ENCODE results near the gene TKFC.

DNA sequence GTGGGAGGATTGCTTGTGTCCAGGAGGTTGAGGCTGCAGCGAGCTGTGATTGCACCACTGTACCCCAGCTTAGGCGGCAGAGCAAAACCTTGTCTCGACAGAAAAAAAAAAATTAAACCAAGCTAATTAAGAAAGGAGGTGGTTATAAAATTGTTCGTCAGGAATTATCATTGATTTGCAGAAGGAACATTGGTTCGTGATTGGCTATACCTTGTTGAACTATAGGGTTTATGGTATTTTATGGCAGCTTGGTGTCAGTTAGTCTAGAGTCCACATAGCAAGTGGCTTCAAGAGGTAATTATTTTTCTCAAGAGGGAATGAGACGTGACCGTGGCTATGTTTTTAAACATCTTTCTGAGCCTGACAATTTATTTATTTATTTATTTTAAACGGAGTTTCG is 47.9 kb downstream of the TKFC start:
- TF ChIP-seq, protein P1, sequence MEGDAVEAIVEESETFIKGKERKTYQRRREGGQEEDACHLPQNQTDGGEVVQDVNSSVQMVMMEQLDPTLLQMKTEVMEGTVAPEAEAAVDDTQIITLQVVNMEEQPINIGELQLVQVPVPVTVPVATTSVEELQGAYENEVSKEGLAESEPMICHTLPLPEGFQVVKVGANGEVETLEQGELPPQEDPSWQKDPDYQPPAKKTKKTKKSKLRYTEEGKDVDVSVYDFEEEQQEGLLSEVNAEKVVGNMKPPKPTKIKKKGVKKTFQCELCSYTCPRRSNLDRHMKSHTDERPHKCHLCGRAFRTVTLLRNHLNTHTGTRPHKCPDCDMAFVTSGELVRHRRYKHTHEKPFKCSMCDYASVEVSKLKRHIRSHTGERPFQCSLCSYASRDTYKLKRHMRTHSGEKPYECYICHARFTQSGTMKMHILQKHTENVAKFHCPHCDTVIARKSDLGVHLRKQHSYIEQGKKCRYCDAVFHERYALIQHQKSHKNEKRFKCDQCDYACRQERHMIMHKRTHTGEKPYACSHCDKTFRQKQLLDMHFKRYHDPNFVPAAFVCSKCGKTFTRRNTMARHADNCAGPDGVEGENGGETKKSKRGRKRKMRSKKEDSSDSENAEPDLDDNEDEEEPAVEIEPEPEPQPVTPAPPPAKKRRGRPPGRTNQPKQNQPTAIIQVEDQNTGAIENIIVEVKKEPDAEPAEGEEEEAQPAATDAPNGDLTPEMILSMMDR (IDR thresholded peaks at IDR 0.05; ENCODE audit: low read depth, low read length, missing input control) = no peak
- TF ChIP-seq, protein P2, sequence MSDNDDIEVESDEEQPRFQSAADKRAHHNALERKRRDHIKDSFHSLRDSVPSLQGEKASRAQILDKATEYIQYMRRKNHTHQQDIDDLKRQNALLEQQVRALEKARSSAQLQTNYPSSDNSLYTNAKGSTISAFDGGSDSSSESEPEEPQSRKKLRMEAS (IDR thresholded peaks at IDR 0.05) = no peak
- no peak for TF ChIP-seq YY1 (IDR thresholded peaks at IDR 0.05)
- TF ChIP-seq FOXA1 (IDR thresholded peaks at IDR 0.05) = no peak
- TF ChIP-seq, protein P3, sequence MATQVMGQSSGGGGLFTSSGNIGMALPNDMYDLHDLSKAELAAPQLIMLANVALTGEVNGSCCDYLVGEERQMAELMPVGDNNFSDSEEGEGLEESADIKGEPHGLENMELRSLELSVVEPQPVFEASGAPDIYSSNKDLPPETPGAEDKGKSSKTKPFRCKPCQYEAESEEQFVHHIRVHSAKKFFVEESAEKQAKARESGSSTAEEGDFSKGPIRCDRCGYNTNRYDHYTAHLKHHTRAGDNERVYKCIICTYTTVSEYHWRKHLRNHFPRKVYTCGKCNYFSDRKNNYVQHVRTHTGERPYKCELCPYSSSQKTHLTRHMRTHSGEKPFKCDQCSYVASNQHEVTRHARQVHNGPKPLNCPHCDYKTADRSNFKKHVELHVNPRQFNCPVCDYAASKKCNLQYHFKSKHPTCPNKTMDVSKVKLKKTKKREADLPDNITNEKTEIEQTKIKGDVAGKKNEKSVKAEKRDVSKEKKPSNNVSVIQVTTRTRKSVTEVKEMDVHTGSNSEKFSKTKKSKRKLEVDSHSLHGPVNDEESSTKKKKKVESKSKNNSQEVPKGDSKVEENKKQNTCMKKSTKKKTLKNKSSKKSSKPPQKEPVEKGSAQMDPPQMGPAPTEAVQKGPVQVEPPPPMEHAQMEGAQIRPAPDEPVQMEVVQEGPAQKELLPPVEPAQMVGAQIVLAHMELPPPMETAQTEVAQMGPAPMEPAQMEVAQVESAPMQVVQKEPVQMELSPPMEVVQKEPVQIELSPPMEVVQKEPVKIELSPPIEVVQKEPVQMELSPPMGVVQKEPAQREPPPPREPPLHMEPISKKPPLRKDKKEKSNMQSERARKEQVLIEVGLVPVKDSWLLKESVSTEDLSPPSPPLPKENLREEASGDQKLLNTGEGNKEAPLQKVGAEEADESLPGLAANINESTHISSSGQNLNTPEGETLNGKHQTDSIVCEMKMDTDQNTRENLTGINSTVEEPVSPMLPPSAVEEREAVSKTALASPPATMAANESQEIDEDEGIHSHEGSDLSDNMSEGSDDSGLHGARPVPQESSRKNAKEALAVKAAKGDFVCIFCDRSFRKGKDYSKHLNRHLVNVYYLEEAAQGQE (IDR thresholded peaks at IDR 0.05) = no peak
- no peak for TF ChIP-seq TAF1 (conservative IDR thresholded peaks at IDR 0.05)
